BLaER1 (cell line): ENCODE data around the gene SPTLC3.

Source experiments
- H3K27ac ChIP-seq: shearing (Covaris generic); formaldehyde crosslinking; 2 replicates; pipeline ENCODE4 v1.8.1; 2022
- H3K27me3 ChIP-seq: shearing (Covaris generic); formaldehyde crosslinking; 2 replicates; pipeline ENCODE4 v1.8.1; 2022
- H3K36me3 ChIP-seq: shearing (Covaris generic); formaldehyde crosslinking; 2 replicates; pipeline ENCODE4 v1.8.1; 2022
- H3K4me1 ChIP-seq: shearing (Covaris generic); formaldehyde crosslinking; 2 replicates; pipeline ENCODE4 v1.8.1; 2022
- H3K4me2 ChIP-seq: shearing (Covaris generic); formaldehyde crosslinking; 2 replicates; pipeline ENCODE4 v1.8.1; 2022
- H3K4me3 ChIP-seq: shearing (Covaris generic); formaldehyde crosslinking; 2 replicates; pipeline ENCODE4 v1.8.1; 2022
- H3K9ac ChIP-seq: shearing (Covaris generic); formaldehyde crosslinking; 2 replicates; pipeline ENCODE4 v1.8.1; 2022
- H3K9me3 ChIP-seq: shearing (Covaris generic); formaldehyde crosslinking; 2 replicates; pipeline ENCODE4 v1.8.1; 2022
- H4K20me1 ChIP-seq: shearing (Covaris generic); formaldehyde crosslinking; 2 replicates; pipeline ENCODE4 v1.8.1; 2022
- Cebpa-rat ChIP-seq: shearing (Covaris generic); IDR thresholded peaks from 2 replicates; pipeline ENCODE4 v1.8.1; 2022

SPTLC3 gene

GRCh38 chr20:13121840-13122515 lies 113.2 kb downstream of the SPTLC3 start:
- Histone ChIP-seq H3K9ac (no peak overlapping the region), H3K9me3 (no peaks in the 10 kb centered on the region), H3K27me3 (no peaks in the 10 kb centered on the region), H3K4me2 (no peak overlapping the region), H3K27ac (no peak overlapping the region), H4K20me1 (no peaks in the 10 kb centered on the region), H3K4me1 (peaks cover 15% of the 10 kb centered on the region), H3K4me3 (no peak overlapping the region), H3K36me3 (no peaks in the 10 kb centered on the region)
- TF ChIP-seq Cebpa-rat = no peak

GRCh38 chr20:13125486-13125885 lies 116.7 kb downstream of the SPTLC3 start:
- TF ChIP-seq Cebpa-rat = no peak
- Histone ChIP-seq H3K9me3 (no peaks in the 10 kb centered on the region), H4K20me1 (no peaks in the 10 kb centered on the region), H3K4me2 (no peak overlapping the region), H3K27ac (no peak overlapping the region), H3K4me1 (no peaks in the 10 kb centered on the region), H3K27me3 (no peaks in the 10 kb centered on the region), H3K36me3 (no peaks in the 10 kb centered on the region), H3K9ac (no peak overlapping the region), H3K4me3 (no peak overlapping the region)

- Histone ChIP-seq H3K4me2 (no peak overlapping the region), H3K9ac (no peak overlapping the region), H3K4me3 (no peak overlapping the region), H3K4me1 (peaks cover 16% of the 10 kb centered on the region), H3K27me3 (no peaks in the 10 kb centered on the region), H3K9me3 (no peaks in the 10 kb centered on the region), H3K27ac (no peak overlapping the region), H4K20me1 (no peaks in the 10 kb centered on the region), H3K36me3 (no peaks in the 10 kb centered on the region)
- TF ChIP-seq Cebpa-rat = no peak
Observed at GRCh38 chr20:13128173-13128572, 119.4 kb downstream of the SPTLC3 start.

- Histone ChIP-seq H3K4me2 (no peak overlapping the region), H3K27me3 (no peaks in the 10 kb centered on the region), H3K36me3 (no peaks in the 10 kb centered on the region), H3K9me3 (no peaks in the 10 kb centered on the region), H3K4me1 (peaks cover 20% of the 10 kb centered on the region), H3K9ac (no peak overlapping the region), H3K4me3 (no peak overlapping the region), H4K20me1 (no peaks in the 10 kb centered on the region), H3K27ac (no peak overlapping the region)
- no peak for TF ChIP-seq Cebpa-rat
Observed at GRCh38 chr20:13130061-13130706, 121.4 kb downstream of the SPTLC3 start.

GRCh38 chr20:13130707-13131103 lies 121.9 kb downstream of the SPTLC3 start:
- TF ChIP-seq Cebpa-rat = no peak
- no peaks in the 10 kb centered on the region for H3K27me3 ChIP-seq
- no peaks in the 10 kb centered on the region for H3K9me3 ChIP-seq
- H3K4me2 ChIP-seq = no peak overlapping the region
- no peak overlapping the region for H3K4me3 ChIP-seq
- H3K4me1 ChIP-seq = peaks cover 20% of the 10 kb centered on the region
- H3K27ac ChIP-seq = no peak overlapping the region
- no peak overlapping the region for H3K9ac ChIP-seq
- H3K36me3 ChIP-seq = no peaks in the 10 kb centered on the region
- H4K20me1 ChIP-seq = no peaks in the 10 kb centered on the region

GRCh38 chr20:13131688-13132087 lies 122.9 kb downstream of the SPTLC3 start:
- H3K4me3 ChIP-seq = no peak overlapping the region
- TF ChIP-seq Cebpa-rat = no peak
- H3K36me3 ChIP-seq = no peaks in the 10 kb centered on the region
- H3K9me3 ChIP-seq = no peaks in the 10 kb centered on the region
- no peak overlapping the region for H3K27ac ChIP-seq
- H3K9ac ChIP-seq = no peak overlapping the region
- no peak overlapping the region for H3K4me2 ChIP-seq
- H3K4me1 ChIP-seq = peaks cover 20% of the 10 kb centered on the region
- no peaks in the 10 kb centered on the region for H4K20me1 ChIP-seq
- H3K27me3 ChIP-seq = no peaks in the 10 kb centered on the region

GRCh38 chr20:13139459-13140150 lies 130.8 kb downstream of the SPTLC3 start:
- Histone ChIP-seq H3K9me3 (no peaks in the 10 kb centered on the region), H3K9ac (no peak overlapping the region), H3K27me3 (no peaks in the 10 kb centered on the region), H3K27ac (no peak overlapping the region), H3K4me2 (no peak overlapping the region), H3K36me3 (no peaks in the 10 kb centered on the region), H3K4me3 (no peak overlapping the region), H3K4me1 (no peaks in the 10 kb centered on the region), H4K20me1 (no peaks in the 10 kb centered on the region)
- no peak for TF ChIP-seq Cebpa-rat

- Histone ChIP-seq H3K27ac (no peak overlapping the region), H3K4me3 (no peak overlapping the region), H3K4me2 (no peak overlapping the region), H4K20me1 (no peaks in the 10 kb centered on the region), H3K9me3 (no peaks in the 10 kb centered on the region), H3K36me3 (no peaks in the 10 kb centered on the region), H3K9ac (no peak overlapping the region), H3K27me3 (no peaks in the 10 kb centered on the region), H3K4me1 (no peaks in the 10 kb centered on the region)
- no peak for TF ChIP-seq Cebpa-rat
Observed at GRCh38 chr20:13140201-13140600, 131.4 kb downstream of the SPTLC3 start.

GRCh38 chr20:13140775-13141174 lies 132.0 kb downstream of the SPTLC3 start:
- Histone ChIP-seq H3K36me3 (no peaks in the 10 kb centered on the region), H4K20me1 (no peaks in the 10 kb centered on the region), H3K27me3 (no peaks in the 10 kb centered on the region), H3K4me1 (no peaks in the 10 kb centered on the region), H3K4me3 (no peak overlapping the region), H3K27ac (no peak overlapping the region), H3K9me3 (no peaks in the 10 kb centered on the region), H3K4me2 (no peak overlapping the region), H3K9ac (no peak overlapping the region)
- TF ChIP-seq Cebpa-rat = no peak

GRCh38 chr20:13141546-13141945 lies 132.8 kb downstream of the SPTLC3 start:
- no peaks in the 10 kb centered on the region for H3K9me3 ChIP-seq
- no peak overlapping the region for H3K4me2 ChIP-seq
- no peaks in the 10 kb centered on the region for H4K20me1 ChIP-seq
- no peaks in the 10 kb centered on the region for H3K4me1 ChIP-seq
- H3K27ac ChIP-seq = no peak overlapping the region
- no peaks in the 10 kb centered on the region for H3K36me3 ChIP-seq
- no peak overlapping the region for H3K4me3 ChIP-seq
- no peak for TF ChIP-seq Cebpa-rat
- H3K9ac ChIP-seq = no peak overlapping the region
- H3K27me3 ChIP-seq = no peaks in the 10 kb centered on the region
